CD4-positive, alpha-beta T cell treated with Interleukin-15 for 1 hour (primary cell): Measurements from ENCODE around the gene EBF4.

ENCODE experiments used
- DNase-seq: peaks from one replicate; pipeline ENCODE4 v3.0.0-alpha.2; 2020

The EBF4 gene

GRCh38 chr20:2745936-2746635, 53.5 kb downstream of the EBF4 start:
- DNase-seq: no peak

- DNase-seq: no peak
Observed at GRCh38 chr20:2746636-2747265, 54.2 kb downstream of the EBF4 start.

- no peak for DNase-seq
Observed at GRCh38 chr20:2747676-2748235, 55.2 kb downstream of the EBF4 start.

GRCh38 chr20:2748551-2749342, 56.2 kb downstream of the EBF4 start:
- no peak for DNase-seq

GRCh38 chr20:2749343-2749950, 56.9 kb downstream of the EBF4 start:
- DNase-seq: no peak

- DNase-seq: no peak
Observed at GRCh38 chr20:2749951-2750490, 57.4 kb downstream of the EBF4 start.

GRCh38 chr20:2750491-2751251, 58.1 kb downstream of the EBF4 start:
- peak; percentile 56 for DNase-seq

- DNase-seq: no peak
Observed at GRCh38 chr20:2751347-2751877, 58.8 kb downstream of the EBF4 start.

GRCh38 chr20:2751878-2752566, 59.4 kb downstream of the EBF4 start:
- DNase-seq: peak; percentile 46

- DNase-seq: peak; percentile 35
Observed at GRCh38 chr20:2752567-2753460, 60.2 kb downstream of the EBF4 start.

- DNase-seq: no peak
Observed at GRCh38 chr20:2753461-2754040, 61.0 kb downstream of the EBF4 start.

GRCh38 chr20:2754424-2754823, 61.8 kb downstream of the EBF4 start:
- no peak for DNase-seq

- DNase-seq: no peak
Observed at GRCh38 chr20:2755451-2756055, 63.0 kb downstream of the EBF4 start.

GRCh38 chr20:2756056-2756611, 63.6 kb downstream of the EBF4 start:
- no peak for DNase-seq

- DNase-seq: no peak
Observed at GRCh38 chr20:2757001-2757400, 64.4 kb downstream of the EBF4 start.

GRCh38 chr20:2757969-2758368, 65.4 kb downstream of the EBF4 start:
- DNase-seq: no peak

- no peak for DNase-seq
Observed at GRCh38 chr20:2759143-2759542, 66.6 kb downstream of the EBF4 start.

- no peak for DNase-seq
Observed at GRCh38 chr20:2759603-2760296, 67.2 kb downstream of the EBF4 start.
